HG03196 (cell line): ENCODE measurements around the gene PIGH.
"Not testable (repeated sequence)": the region's sequence is repeated elsewhere in the genome, so short reads cannot be mapped to it uniquely, and the experiment has no call there.

Experiments used
- ATAC-seq: cut with Tn5 transposase; IDR thresholded peaks from one replicate; pipeline ENCODE4 v1.9.1; 2021; ENCODE audit not compliant: unreplicated experiment

PIGH gene

GRCh38 chr14:67553547-67553946 is 46.5 kb downstream of the PIGH start:
- ATAC-seq: no peak

- no peak for ATAC-seq
Measured at GRCh38 chr14:67551940-67552339, 48.1 kb downstream of the PIGH start.

GRCh38 chr14:67551123-67551522 is 48.9 kb downstream of the PIGH start:
- no peak for ATAC-seq

GRCh38 chr14:67549734-67550133 is 50.3 kb downstream of the PIGH start:
- ATAC-seq: no peak

GRCh38 chr14:67547224-67547780 is 52.8 kb downstream of the PIGH start:
- ATAC-seq: no peak

- no peak for ATAC-seq
Measured at GRCh38 chr14:67544590-67544989, 55.5 kb downstream of the PIGH start.

- ATAC-seq: not testable (repeated sequence)
Measured at GRCh38 chr14:67542620-67543019, 57.4 kb downstream of the PIGH start.

GRCh38 chr14:67541448-67542387 is 58.4 kb downstream of the PIGH start:
- ATAC-seq: no peak
